Liver (tissue), 9 donors: ENCODE measurements around the gene RFFL. TPM values are rescaled to one million over a fixed set of nuclear protein-coding genes. Genes with fewer than 3 reads are reported as not detected.
A peak's percentile ranks its signal among the peaks of the same experiment; 100 is the strongest.

Source experiments
- DNase-seq: peaks from one replicate; pipeline ENCODE4 v3.0.0-alpha.2; 2017; ENCODE audit warnings: low spot score
- H3K27ac ChIP-seq, 2 donors: one replicate each; pipeline ENCODE4 v1.7.0; 2013; ENCODE audit warnings: inconsistent platforms in 2 of 2, low read length in 2 of 2, control low read depth in 1 of 2, low read depth in 1 of 2, mild to moderate bottlenecking in 1 of 2
- H3K27me3 ChIP-seq, 4 donors: one replicate each; pipeline versions ENCODE4 v1.6.1 to v1.7.0; 2013; ENCODE audit warnings: low read length in 3 of 4, inconsistent platforms in 1 of 4, mild to moderate bottlenecking in 1 of 4, moderate library complexity in 1 of 4; ENCODE audit not compliant: control insufficient read depth in 4 of 4, insufficient read depth in 4 of 4
- H3K36me3 ChIP-seq, 4 donors: one replicate each; pipeline versions ENCODE4 v1.6.1 to v1.7.0; 2013; ENCODE audit warnings: low read length in 3 of 4, mild to moderate bottlenecking in 3 of 4, low read depth in 1 of 4, moderate library complexity in 1 of 4; ENCODE audit not compliant: control insufficient read depth in 4 of 4, insufficient read depth in 3 of 4
- H3K4me1 ChIP-seq, 4 donors: one replicate each; pipeline versions ENCODE4 v1.6.1 to v1.7.0; 2013; ENCODE audit warnings: low read length in 3 of 4, mild to moderate bottlenecking in 3 of 4, moderate library complexity in 1 of 4; ENCODE audit not compliant: control insufficient read depth in 4 of 4, insufficient read depth in 4 of 4
- H3K4me3 ChIP-seq, 3 donors: one replicate each; pipeline versions ENCODE4 v1.6.1 to v1.7.0; 2013; ENCODE audit warnings: low read length in 3 of 3, control low read depth in 1 of 3, low read depth in 1 of 3, mild to moderate bottlenecking in 1 of 3
- H3K9ac ChIP-seq, 2 donors: one replicate each; pipeline ENCODE4 v1.7.0; 2013; ENCODE audit warnings: low read length in 2 of 2, mild to moderate bottlenecking in 2 of 2, moderate library complexity in 2 of 2, control low read depth in 1 of 2, low read depth in 1 of 2
- H3K9me3 ChIP-seq, 4 donors: one replicate each; pipeline versions ENCODE4 v1.6.1 to v1.7.0; 2013; ENCODE audit warnings: low read length in 3 of 4; ENCODE audit not compliant: control insufficient read depth in 4 of 4
- ATF3 ChIP-seq: IDR thresholded peaks from 2 replicates; pipeline ENCODE4 v1.6.1; 2016; ENCODE audit warnings: antibody characterized with exemption
- CTCF ChIP-seq: fragments of 150-350 bp; IDR thresholded peaks from 2 replicates; pipeline ENCODE4 v1.5.1; 2017; ENCODE audit warnings: improper control_type of control experiment, low read depth, low read length; ENCODE audit not compliant: missing input control
- EGR1 ChIP-seq, 2 donors: IDR thresholded peaks; 2 replicates each; pipeline ENCODE4 v1.6.1; 2016 to 2018; ENCODE audit warnings: antibody characterized with exemption in 2 of 2, low read depth in 2 of 2
- FOXA2 ChIP-seq: IDR thresholded peaks from 2 replicates; pipeline ENCODE4 v1.6.1; 2016; ENCODE audit warnings: antibody characterized with exemption
- GABPA ChIP-seq, 2 donors: IDR thresholded peaks in 1 of 2; conservative IDR thresholded peaks in 1 of 2; 2 replicates each; pipeline ENCODE4 v1.6.1; 2016; ENCODE audit warnings: antibody characterized with exemption in 2 of 2, mild to moderate bottlenecking in 1 of 2, moderate library complexity in 1 of 2
- HNF4A ChIP-seq, 2 donors: conservative IDR thresholded peaks; 2 replicates each; pipeline ENCODE4 v1.6.1; 2016; ENCODE audit warnings: antibody characterized with exemption in 2 of 2, mild to moderate bottlenecking in 2 of 2
- HNF4G ChIP-seq: IDR thresholded peaks from 2 replicates; pipeline ENCODE4 v1.6.1; 2016; ENCODE audit warnings: antibody characterized with exemption
- JUND ChIP-seq, 2 donors: IDR thresholded peaks; 2 replicates each; pipeline ENCODE4 v1.6.1; 2016; ENCODE audit warnings: antibody characterized with exemption in 2 of 2
- MAX ChIP-seq: IDR thresholded peaks from 2 replicates; pipeline ENCODE4 v1.6.1; 2016; ENCODE audit warnings: antibody characterized with exemption
- NR2F2 ChIP-seq: IDR thresholded peaks from 2 replicates; pipeline ENCODE4 v1.6.1; 2016; ENCODE audit warnings: antibody characterized with exemption
- RAD21 ChIP-seq, 2 donors: IDR thresholded peaks; 2 replicates each; pipeline ENCODE4 v1.6.1; 2016; ENCODE audit warnings: antibody characterized with exemption in 2 of 2, mild to moderate bottlenecking in 2 of 2
- REST ChIP-seq: IDR thresholded peaks from 2 replicates; pipeline ENCODE4 v1.6.1; 2016; ENCODE audit warnings: antibody characterized with exemption, mild to moderate bottlenecking
- RXRA ChIP-seq, 2 donors: IDR thresholded peaks; 2 replicates each; pipeline ENCODE4 v1.6.1; 2017 to 2018; ENCODE audit warnings: antibody characterized with exemption in 2 of 2, mild to moderate bottlenecking in 1 of 2
- SP1 ChIP-seq: IDR thresholded peaks from 2 replicates; pipeline ENCODE4 v1.6.1; 2018; ENCODE audit warnings: antibody characterized with exemption, mild to moderate bottlenecking
- TAF1 ChIP-seq: conservative IDR thresholded peaks from 2 replicates; pipeline ENCODE4 v1.6.1; 2016; ENCODE audit warnings: antibody characterized with exemption, mild to moderate bottlenecking
- YY1 ChIP-seq: IDR thresholded peaks from 2 replicates; pipeline ENCODE4 v1.6.1; 2016; ENCODE audit warnings: antibody characterized with exemption, mild to moderate bottlenecking
- WGBS: extraction: QIAGEN DNeasy Blood & Tissue Kit; methylation state at CpG from one replicate; pipeline ENCODE4 v1.1.7; 2013; 5-methylcytosine and 5-hydroxymethylcytosine counted together
- polyA plus RNA-seq, 2 donors: library from polyadenylated mRNA; stranded (reverse) in 1 of 2; unstranded in 1 of 2; fragments of 200-250 nt in 1 of 2; fragments of >200 nt in 1 of 2; fragmentation: Nextera tagmentation in 1 of 2; extraction: Ambion mirVana in 1 of 2; gene quantifications; one replicate each; pipeline versions ENCODE4 v1.2.1 to v1.2.3, GENCODE V29; 2013 to 2015
- total RNA-seq, 2 donors: library from RNA; depleted of rRNA; stranded (reverse); fragments of >200 nt; gene quantifications; one replicate each; pipeline ENCODE4 v1.2.3, GENCODE V29; 2014
- donor health status: healthy.
- donor health status: healthy.
- donor health status: healthy.
- donor health status: healthy.
- donor health status: healthy.

The RFFL gene
- total and polyA plus RNA-seq, 4 donors, result 15.9 to 28.0 (median 22.0) TPM

- no peaks in the 10 kb centered on the region for H3K27me3 ChIP-seq
- 96% methylated on average over 1 of the region's 1 CpG for WGBS
- H3K9ac ChIP-seq, result no peak overlapping the region
- H3K9me3 ChIP-seq, result no peaks in the 10 kb centered on the region
- no peak for DNase-seq
- peaks cover 3 to 15% (median 12%) of the 10 kb centered on the region in 4 donors for H3K4me1 ChIP-seq
- H3K27ac ChIP-seq, result no peak overlapping the region
- H3K36me3 ChIP-seq, result no peaks in the 10 kb centered on the region
- TF ChIP-seq YY1, result no peak
- no peak for TF ChIP-seq EGR1 (IDR thresholded peaks at IDR 0.05; ENCODE audit: low read depth in 2 of 2)
- no peak for TF ChIP-seq RAD21 (IDR thresholded peaks at IDR 0.05)
- TF ChIP-seq HNF4A (conservative IDR thresholded peaks at IDR 0.05), result peak in 1 of 2 donors; percentile 14
- no peak for TF ChIP-seq RXRA (IDR thresholded peaks at IDR 0.05)
- TF ChIP-seq HNF4G, result no peak
- no peak for TF ChIP-seq ATF3
- TF ChIP-seq NR2F2, result no peak
- H3K4me3 ChIP-seq, result no peak overlapping the region
These were observed 16.3 kb upstream of the RFFL start for GRCh38 chr17:35079547-35080423.

- Histone ChIP-seq H3K9ac (no peak overlapping the region), H3K9me3 (no peaks in the 10 kb centered on the region), H3K4me3 (no peak overlapping the region), H3K27ac (no peak overlapping the region), H3K27me3 (no peaks in the 10 kb centered on the region), H3K36me3 (no peaks in the 10 kb centered on the region), H3K4me1 (peaks cover 8 to 29% (median 27%) of the 10 kb centered on the region in 4 donors)
- no peak for DNase-seq
- WGBS, result 90% methylated on average over 1 of the region's 1 CpG
- TF ChIP-seq RXRA (IDR thresholded peaks at IDR 0.05), result no peak
- TF ChIP-seq MAX, result no peak
- no peak for TF ChIP-seq GABPA (IDR thresholded peaks at IDR 0.05 in 1 of 2, conservative IDR thresholded peaks at IDR 0.05 in 1 of 2)
- no peak for TF ChIP-seq TAF1
These were observed 13.4 kb upstream of the RFFL start for GRCh38 chr17:35076874-35077273.

- Histone ChIP-seq H3K9me3 (no peaks in the 10 kb centered on the region), H3K4me3 (peak overlapping the region; percentile 16 to 45 (median 32)), H3K27me3 (no peaks in the 10 kb centered on the region), H3K4me1 (peaks cover 8 to 30% (median 27%) of the 10 kb centered on the region in 4 donors), H3K36me3 (no peaks in the 10 kb centered on the region), H3K9ac (peak overlapping the region; percentile 10 to 69), H3K27ac (peak overlapping the region; percentile 60 to 79)
- DNase-seq, result no peak
- TF ChIP-seq JUND (IDR thresholded peaks at IDR 0.05) (peak in 1 of 2 donors; percentile 64), FOXA2 (no peak), TAF1 (no peak), ATF3 (no peak), MAX (peak; percentile 38), RXRA (IDR thresholded peaks at IDR 0.05) (peak; percentile 11 to 31), RAD21 (IDR thresholded peaks at IDR 0.05) (peak in 1 of 2 donors; percentile 27), HNF4A (conservative IDR thresholded peaks at IDR 0.05) (peak; percentile 85 to 92), CTCF (no peak), GABPA (IDR thresholded peaks at IDR 0.05 in 1 of 2, conservative IDR thresholded peaks at IDR 0.05 in 1 of 2) (no peak), SP1 (peak; percentile 88), REST (peak; percentile 19), HNF4G (peak; percentile 88), NR2F2 (no peak)
- 28% methylated on average over 2 of the region's 2 CpGs for WGBS
These were observed 11.5 kb upstream of the RFFL start for GRCh38 chr17:35074711-35075707.
